ENCODE results near the gene TAPBPL. TPM values are rescaled to one million over a fixed set of nuclear protein-coding genes. Genes with fewer than 3 reads are reported as not detected.
"Not testable (repeated sequence)": the region's sequence is repeated elsewhere in the genome, so short reads cannot be mapped to it uniquely, and the experiment has no call there.

TAPBPL gene
- total RNA-seq, 2 donors from 2014 or later: 31.4 to 33.7 TPM

DNA sequence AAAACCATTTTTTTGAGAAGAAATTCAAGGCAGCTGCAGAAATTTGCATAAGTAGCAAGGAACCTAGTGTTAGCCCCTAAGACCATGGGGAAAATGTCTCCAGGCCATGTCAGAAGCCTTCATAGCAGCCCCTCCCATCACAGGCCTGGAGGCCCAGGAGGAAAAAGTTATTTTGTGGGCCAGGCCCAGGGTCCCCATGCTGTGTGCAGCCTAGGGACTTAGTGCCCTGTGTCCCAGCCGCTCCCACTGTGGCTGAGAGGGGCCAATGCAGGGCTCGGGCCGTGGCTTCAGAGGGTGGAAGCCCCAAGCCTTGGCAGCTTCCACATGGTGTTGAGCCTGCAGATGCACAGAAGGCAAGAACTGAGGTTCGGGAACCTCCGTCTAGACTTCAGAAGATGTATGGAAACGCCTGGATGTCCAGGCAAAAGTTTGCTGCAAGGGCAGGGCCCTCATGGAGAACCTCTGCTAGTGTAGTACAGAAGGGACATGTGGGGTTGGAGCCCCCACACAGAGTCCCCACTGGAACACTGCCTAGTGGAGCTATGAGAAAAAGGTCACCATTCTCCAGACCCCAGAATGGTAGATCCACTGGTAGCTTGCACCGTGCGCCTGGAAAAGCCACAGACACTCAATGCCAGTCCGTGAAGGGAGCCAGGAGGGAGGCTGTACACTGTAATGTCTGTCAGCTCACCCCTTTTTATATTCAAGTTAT is 15.9 kb downstream of the TAPBPL start:
- Mint-ChIP-seq H3K36me3 (peaks cover 54 to 74% of the 10 kb centered on the region in 2 donors), H3K27ac (peak overlapping the region; percentile 86 to 98)
- not testable (repeated sequence) for H3K9me3 Mint-ChIP-seq; ATAC-seq; DNase-seq (ENCODE audit: low spot score in 2 of 2)

DNA sequence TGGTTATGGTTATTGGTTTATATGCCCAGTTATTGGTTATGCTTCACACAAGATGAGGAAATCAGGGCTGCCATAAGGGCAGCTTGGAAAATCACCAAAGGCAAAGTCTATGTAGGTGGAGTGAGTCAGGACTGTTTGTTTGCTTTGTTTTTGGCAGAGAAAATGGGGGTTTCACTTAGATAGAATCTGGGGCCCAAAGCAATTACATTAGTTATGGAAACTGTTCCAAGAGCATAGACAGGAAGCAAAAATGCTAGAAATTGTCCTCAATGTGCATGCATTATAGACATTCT is 16.4 kb downstream of the TAPBPL start:
- peak overlapping the region; percentile 86 to 97 for H3K27ac Mint-ChIP-seq
- ATAC-seq (no peak), DNase-seq (ENCODE audit: low spot score in 2 of 2) (no peak)
- H3K9me3 Mint-ChIP-seq: no peaks in the 10 kb centered on the region
- H3K36me3 Mint-ChIP-seq: peaks cover 49 to 69% of the 10 kb centered on the region in 2 donors

DNA sequence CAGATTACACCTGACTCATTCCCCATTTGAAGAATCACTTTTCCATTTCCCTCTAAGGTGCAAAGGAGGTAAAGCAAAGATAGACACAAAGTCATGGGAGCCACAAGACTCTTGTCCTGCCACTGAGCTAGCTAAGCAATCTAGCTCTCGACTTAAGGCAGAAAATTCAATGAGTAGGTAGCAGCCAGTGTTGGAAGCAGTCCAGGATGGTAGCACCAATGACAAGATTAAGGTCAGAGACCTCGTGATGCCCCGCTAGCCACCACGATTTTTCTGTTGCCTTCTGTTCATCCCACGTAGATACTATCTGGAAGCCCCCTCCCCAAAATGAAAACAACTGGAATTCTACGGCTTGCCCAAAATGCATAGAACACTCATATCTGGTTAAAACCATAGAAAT is 17.2 kb downstream of the TAPBPL start:
- no peaks in the 10 kb centered on the region for H3K9me3 Mint-ChIP-seq
- ATAC-seq (no peak), DNase-seq (ENCODE audit: low spot score in 2 of 2) (no peak)
- peak overlapping the region; percentile 86 to 97 for H3K27ac Mint-ChIP-seq
- H3K36me3 Mint-ChIP-seq: peaks cover 41 to 61% of the 10 kb centered on the region in 2 donors

DNA sequence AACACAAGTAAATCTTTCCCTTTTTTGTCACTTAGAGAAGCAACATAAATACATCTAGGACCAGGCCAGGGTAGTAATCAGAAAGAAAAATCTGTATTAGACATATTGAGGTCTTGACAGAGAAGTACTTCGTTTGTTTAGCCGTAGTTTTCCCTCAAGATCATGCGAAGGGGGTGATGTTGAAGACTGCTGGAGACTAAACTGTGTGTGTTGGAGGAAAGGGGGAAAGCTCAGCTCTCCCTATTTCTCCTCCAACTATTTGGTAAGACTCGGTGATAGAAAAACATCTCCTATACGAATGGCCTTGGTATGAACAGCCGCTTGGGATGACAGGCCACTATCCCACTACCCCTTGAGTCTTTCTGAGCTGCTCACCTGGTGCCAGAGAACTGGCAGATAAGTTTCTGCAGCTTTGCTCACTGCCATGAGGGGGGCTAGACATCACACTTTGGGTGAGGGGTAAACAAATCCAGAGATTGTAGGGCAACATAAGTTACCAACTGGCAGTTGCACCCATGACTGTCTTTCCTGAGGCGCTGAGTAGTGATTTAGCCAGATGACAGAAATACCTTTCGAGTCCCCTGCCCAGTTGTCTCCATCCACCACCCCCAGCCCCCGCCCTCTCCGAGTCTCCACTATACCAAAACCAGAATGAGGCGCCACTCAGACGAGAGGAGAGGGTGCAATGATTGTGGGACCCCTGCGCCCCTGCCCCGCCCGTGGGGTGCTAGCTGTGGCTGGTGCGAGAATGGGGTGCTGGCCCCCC is 17.9 kb downstream of the TAPBPL start:
- H3K27ac Mint-ChIP-seq: peak overlapping the region; percentile 86 to 97
- H3K9me3 Mint-ChIP-seq: no peaks in the 10 kb centered on the region
- DNase-seq (ENCODE audit: low spot score in 2 of 2): no peak
- H3K36me3 Mint-ChIP-seq: peaks cover 34 to 54% of the 10 kb centered on the region in 2 donors
- ATAC-seq: no peak

DNA sequence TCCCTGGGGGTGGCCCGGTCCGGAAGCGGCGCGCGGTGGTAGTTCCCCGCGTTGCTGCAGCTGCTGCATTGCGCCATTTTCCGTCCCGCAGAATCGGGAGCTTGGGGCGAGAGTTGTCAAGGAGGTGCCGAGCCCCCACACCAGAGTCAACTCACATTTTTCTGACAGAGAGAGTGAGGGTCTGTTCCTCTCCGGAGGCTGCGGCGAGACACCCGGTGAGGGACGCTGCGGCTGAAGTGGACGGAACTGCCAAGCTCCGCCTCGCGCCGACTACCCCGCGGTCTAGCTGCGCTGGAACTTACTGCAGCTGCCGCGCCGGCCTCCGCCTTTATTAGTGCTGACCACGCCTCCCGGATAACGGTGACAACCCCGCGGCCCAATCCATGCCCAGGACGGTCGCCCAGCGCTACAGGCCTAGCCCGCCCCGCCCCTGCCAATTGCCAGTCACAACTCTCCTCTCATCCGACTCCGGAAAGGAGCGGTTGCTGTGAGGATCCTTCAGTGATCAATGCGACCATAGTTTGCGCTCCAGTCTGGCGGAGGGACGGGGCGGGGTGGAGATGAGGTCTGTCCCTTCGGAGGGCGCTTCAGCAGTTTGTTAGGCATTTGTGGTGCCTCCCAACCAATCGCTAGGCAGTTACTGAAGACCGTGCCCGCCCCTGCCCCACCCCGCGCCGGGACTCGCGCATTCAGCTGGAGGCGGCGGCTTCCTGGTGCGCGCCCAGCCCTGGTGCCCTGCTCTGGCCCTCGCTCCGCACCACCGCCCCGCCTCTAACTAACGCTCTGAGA is 18.7 kb downstream of the TAPBPL start, which contains the start of gene VAMP1:
TSS of gene VAMP1 (minus strand) at position 303 of the 789 bp plus-strand sequence. CDS start at position 157, 146 bp downstream.
- peak; percentile 98 for DNase-seq (ENCODE audit: low spot score in 2 of 2)
- Mint-ChIP-seq H3K36me3 (peaks cover 33 to 48% of the 10 kb centered on the region in 2 donors), H3K27ac (peak within 1 kb of the TSS; percentile 86 to 97), H3K9me3 (no peaks in the 10 kb centered on the region)
- peak; percentile 88 to 90 for ATAC-seq

DNA sequence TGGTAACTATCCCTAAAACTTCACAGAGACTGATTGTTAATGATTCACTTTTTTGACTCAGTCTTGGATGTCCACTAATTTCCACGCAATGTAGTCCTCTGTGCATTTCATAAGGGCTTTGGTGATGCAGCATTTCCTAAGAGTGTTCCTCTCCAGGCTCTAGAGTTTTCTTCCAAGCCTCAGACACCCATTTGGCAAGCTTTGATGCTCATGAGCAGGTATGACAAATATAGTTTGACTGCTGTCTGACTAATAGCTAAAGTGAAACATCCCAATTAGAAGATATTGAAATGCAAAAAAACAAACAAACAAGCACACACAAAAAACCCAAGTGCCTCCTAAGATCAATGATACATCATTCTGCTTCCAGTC is 20.1 kb downstream of the TAPBPL start:
- Mint-ChIP-seq H3K27ac (peak overlapping the region in 1 of 2 donors; percentile 86), H3K36me3 (peaks cover 23 to 36% of the 10 kb centered on the region in 2 donors), H3K9me3 (no peaks in the 10 kb centered on the region)
- DNase-seq (ENCODE audit: low spot score in 2 of 2): no peak
- ATAC-seq: no peak

DNA sequence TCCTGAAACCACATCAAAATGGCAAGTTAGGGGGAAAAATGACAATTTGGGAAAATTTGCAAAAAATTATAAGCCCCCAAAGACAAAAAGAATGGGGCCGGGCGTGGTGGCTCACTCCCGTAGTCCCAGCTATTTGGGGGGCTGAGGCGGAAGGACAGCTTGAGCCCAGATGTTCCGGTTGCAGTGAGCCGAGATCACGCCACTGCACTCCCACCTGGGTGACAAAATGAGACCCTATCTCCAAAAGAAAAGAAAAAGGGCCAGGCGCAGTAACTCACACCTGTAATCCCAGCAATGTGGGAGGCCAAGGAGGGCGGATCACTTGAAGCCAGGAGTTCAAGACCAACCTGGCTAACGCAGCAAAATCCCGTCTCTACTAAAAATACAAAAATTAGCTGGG is 20.6 kb downstream of the TAPBPL start:
- no peaks in the 10 kb centered on the region for H3K9me3 Mint-ChIP-seq
- ATAC-seq: no peak
- H3K36me3 Mint-ChIP-seq: peaks cover 17 to 30% of the 10 kb centered on the region in 2 donors
- no peak for DNase-seq (ENCODE audit: low spot score in 2 of 2)
- peak overlapping the region in 1 of 2 donors; percentile 86 for H3K27ac Mint-ChIP-seq

DNA sequence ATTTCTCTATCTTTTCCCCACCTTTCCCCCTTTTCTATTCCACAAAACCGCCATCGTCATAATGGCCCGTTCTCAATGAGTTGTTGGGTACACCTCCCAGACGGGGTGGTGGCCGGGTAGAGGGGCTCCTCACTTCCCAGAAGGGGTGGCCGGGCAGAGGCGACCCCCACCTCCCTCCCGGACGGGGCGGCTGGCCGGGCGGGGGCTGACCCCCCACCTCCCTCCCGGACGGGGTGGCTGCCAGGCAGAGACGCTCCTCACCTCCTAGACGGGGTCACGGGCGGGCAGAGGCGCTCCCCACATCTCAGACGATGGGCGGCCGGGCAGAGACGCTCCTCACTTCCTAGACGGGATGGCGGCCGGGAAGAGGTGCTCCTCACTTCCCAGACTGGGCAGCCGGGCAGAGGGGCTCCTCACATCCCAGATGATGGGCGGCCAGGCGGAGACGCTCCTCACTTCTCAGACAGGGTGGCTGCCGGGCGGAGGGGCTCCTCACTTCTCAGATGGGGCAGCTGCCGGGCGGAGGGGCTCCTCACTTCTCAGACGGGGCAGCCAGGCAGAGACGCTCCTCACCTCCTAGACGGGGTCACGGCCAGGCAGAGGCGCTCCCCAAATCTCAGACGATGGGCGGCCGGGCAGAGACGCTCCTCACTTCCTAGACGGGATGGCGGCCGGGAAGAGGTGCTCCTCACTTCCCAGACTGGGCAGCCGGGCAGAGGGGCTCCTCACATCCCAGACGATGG is 23.6 kb downstream of the TAPBPL start:
- not testable (repeated sequence) for H3K9me3 Mint-ChIP-seq; H3K36me3 Mint-ChIP-seq; DNase-seq (ENCODE audit: low spot score in 2 of 2); ATAC-seq
- H3K27ac Mint-ChIP-seq: peak overlapping the region in 1 of 2 donors; percentile 14

DNA sequence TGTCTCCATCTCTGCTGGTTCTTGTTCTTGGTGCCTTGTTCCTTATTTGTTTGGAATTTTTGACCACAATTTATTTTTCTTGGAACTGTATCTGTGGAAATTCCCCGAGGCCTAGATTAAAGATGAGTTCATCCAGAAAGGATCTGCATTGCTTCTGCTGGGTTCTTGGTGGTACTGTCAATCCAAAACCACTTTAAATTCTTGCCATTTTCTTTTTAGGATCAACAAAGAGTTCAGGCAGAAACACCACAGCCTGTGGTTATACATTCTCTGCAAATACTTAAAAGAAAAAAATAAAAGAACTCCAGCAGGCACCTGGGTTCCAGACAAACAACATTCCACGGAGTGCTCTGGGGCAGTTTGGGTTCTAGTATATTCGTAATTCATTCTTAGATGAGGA is 24.6 kb downstream of the TAPBPL start:
- H3K36me3 Mint-ChIP-seq: no peaks in the 10 kb centered on the region
- H3K27ac Mint-ChIP-seq: no peak overlapping the region
- H3K9me3 Mint-ChIP-seq: no peaks in the 10 kb centered on the region
- DNase-seq (ENCODE audit: low spot score in 2 of 2): no peak
- ATAC-seq: no peak

DNA sequence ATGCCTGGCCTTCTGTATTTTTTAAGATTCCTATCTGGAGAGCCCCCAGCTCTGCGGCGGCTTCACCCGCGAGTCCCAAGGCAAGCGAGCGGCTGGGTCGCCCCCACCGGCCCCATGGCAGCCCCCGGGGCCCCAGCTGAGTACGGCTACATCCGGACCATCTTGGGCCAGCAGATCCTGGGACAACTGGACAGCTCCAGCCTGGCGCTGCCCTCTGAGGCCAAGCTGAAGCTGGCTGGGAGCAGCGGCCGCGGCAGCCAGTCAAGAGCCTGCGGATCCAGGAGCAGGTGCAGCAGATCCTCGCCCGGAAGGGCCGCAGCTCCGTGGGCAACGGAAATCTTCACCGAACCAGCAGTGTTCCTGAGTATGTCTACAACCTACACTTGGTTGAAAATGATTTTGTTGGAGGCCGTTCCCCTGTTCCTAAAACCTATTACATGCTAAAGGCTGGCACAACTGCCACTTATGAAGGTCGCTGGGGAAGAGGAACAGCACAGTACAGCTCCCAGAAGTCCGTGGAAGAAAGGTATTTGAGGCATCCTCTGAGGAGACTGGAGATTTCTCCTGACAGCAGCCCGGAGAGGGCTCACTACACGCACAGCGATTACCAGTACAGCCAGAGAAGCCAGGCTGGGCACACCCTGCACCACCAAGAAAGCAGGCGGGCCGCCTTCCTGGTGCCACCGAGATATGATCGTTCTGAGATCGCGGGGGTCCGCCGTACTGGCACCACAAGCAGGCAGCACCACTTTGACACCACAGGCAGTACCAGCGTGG is 25.9 kb downstream of the TAPBPL start:
- not testable (repeated sequence) for H3K36me3 Mint-ChIP-seq; ATAC-seq; H3K27ac Mint-ChIP-seq; H3K9me3 Mint-ChIP-seq; DNase-seq (ENCODE audit: low spot score in 2 of 2)

DNA sequence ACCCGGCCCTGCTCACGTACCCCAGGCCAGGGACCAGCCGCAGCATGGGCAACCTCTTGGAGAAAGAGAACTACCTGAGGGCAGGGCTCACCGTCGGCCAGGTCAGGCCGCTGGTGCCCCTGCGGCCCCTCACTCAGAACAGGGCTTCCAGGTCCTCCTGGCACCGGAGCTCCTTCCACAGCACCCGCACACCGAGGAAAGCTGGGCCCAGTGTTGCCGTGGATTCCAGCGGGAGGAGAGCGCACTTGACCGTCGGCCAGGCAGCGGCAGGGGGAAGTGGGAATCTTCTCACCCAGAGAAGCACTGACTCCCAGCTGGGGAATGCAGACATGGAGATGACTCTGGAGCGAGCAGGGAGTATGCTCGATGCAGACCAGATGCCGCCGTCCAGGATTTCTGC is 26.6 kb downstream of the TAPBPL start:
- no peaks in the 10 kb centered on the region for H3K9me3 Mint-ChIP-seq
- no peak overlapping the region for H3K27ac Mint-ChIP-seq
- H3K36me3 Mint-ChIP-seq: no peaks in the 10 kb centered on the region
- ATAC-seq (no peak), DNase-seq (ENCODE audit: low spot score in 2 of 2) (no peak)

DNA sequence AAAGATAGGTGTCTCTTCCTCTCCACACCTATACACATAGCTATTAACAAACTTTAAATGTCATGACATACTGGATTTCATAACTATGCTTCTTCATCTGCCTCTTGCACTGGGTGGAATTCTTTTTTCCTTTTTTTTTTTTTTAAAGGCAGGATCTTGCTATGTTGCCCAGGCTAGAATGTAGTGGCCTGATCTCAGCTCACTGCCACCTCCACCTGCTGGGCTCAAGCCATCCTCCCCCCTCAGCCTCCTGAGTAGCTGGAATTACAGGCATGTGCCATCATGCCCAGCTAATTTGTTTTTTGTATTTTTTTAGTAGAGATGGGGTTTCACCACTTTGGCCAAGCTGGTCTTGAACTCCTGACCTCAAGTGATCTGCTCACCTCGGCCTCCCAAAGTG is 36.4 kb downstream of the TAPBPL start:
- peaks cover 14 to 17% of the 10 kb centered on the region in 2 donors for H3K36me3 Mint-ChIP-seq
- no peak for DNase-seq (ENCODE audit: low spot score in 2 of 2)
- no peaks in the 10 kb centered on the region for H3K9me3 Mint-ChIP-seq
- no peak overlapping the region for H3K27ac Mint-ChIP-seq
- no peak for ATAC-seq

DNA sequence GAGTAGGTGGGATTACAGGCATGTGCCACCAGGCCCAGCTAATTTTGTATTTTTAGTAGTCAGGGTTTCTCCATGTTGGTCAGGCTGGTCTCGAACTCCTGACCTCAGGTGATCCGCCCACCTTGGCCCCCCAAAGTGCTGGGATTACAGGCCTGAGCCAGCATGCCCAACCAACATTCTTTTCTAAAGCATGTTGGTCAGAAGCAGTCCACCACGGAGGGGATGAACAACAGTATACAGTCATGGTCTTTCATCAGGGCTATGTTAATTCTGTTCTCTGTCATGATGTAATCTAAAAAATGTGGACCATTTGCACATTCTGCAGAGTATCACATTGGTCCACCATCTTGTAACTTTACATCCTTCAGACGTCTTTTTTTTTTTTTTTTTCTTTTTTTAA is 37.6 kb downstream of the TAPBPL start:
- Mint-ChIP-seq H3K9me3 (no peaks in the 10 kb centered on the region), H3K27ac (no peak overlapping the region), H3K36me3 (peaks cover 19% of the 10 kb centered on the region in 2 donors)
- no peak for ATAC-seq
- DNase-seq (ENCODE audit: low spot score in 2 of 2): no peak

DNA sequence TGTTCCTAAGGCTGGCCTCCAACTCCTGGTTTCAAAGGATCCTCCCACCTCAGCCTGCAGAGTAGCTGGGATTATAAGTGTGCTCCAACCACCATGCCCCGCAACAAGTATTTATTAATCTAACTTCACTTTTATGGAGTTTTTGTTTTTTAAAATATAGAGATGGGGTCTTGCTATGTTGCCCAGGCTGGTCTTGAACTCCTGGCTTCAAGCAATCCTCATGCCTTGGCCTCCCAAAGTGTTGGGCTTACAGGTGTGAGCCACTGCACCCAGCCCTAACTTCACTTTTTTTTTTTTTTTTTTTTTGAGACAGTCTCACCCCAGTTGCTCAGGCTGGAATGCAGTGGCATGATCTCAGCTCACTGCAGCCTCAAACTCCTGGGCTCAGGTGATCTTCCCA is 38.8 kb downstream of the TAPBPL start:
- peaks cover 31% of the 10 kb centered on the region in 2 donors for H3K36me3 Mint-ChIP-seq
- not testable (repeated sequence) for H3K9me3 Mint-ChIP-seq; DNase-seq (ENCODE audit: low spot score in 2 of 2); ATAC-seq; H3K27ac Mint-ChIP-seq

DNA sequence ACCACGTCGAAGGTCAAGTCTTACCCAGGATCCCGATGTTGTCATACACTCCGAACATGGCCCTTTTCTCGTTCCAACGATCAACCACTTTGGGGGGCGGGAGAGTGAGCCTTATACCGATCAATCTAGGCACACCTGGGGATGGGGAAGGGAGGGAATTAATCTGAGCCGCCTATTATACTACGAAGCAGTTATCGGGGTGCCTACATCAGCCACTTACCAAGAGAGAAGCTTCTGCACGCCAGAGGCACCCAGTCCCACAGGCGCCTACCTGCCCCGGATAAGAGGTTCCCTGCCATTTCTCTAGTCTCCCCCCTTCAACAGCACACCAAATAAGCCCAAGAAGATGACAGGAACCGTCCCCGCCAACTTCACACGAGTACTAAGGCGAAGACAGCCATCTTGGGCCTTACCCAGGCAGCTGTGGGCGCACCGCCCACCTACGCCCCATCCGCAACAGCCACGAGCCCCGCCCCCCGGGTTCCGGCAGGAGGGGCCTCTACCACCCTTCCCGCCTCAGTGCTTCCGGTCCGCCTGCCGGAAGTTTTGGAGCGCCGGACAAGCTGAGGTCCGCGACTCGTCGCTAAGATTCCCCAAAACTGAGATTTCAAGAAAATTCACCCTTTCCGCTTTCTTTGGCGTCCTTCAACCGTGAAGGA is 41.1 kb downstream of the TAPBPL start, which contains the start of gene MRPL51:
TSS of gene MRPL51 (minus strand) at position 425 of the 659 bp plus-strand sequence. CDS start at position 299, 126 bp downstream.
- Mint-ChIP-seq H3K27ac (peak within 1 kb of the TSS; percentile 95 to 98), H3K9me3 (no peaks in the 10 kb centered on the region), H3K36me3 (peaks cover 35 to 36% of the 10 kb centered on the region in 2 donors)
- peak; percentile 82 to 85 for ATAC-seq
- peak; percentile 97 to 99 for DNase-seq (ENCODE audit: low spot score in 2 of 2)

All from activated naive CD4-positive, alpha-beta T cell treated with anti-CD3 and anti-CD28 coated beads, Interleukin-2, amount 50 U/mL, for 72 hours (primary cell).